ENCODE data around the gene AKNA.
"Not testable (repeated sequence)": the region's sequence is repeated elsewhere in the genome, so short reads cannot be mapped to it uniquely, and the experiment has no call there.

AKNA gene

DNA sequence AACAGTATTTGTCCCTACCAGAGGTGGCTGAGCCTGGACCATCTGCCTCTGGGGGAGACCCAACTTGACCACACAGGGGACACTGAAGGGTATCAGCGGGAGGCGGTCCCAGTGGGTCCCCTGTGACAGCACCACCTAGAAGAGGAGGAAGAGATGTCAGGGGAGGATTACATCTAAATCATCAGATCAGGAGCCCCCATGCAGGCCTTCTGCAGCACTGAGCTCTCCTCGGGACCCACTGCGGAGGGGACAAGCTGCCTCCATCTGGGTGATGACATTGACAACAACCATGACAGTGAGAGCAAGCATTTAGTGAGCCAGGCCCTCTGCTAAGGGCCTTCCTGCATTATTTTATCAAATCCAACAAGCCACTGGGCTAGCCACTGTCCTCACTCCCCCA is 45.8 kb downstream of the AKNA start:
- H3K9me3 ChIP-seq (ENCODE audit: control insufficient read depth, low read length): no peaks in the 10 kb centered on the region

DNA sequence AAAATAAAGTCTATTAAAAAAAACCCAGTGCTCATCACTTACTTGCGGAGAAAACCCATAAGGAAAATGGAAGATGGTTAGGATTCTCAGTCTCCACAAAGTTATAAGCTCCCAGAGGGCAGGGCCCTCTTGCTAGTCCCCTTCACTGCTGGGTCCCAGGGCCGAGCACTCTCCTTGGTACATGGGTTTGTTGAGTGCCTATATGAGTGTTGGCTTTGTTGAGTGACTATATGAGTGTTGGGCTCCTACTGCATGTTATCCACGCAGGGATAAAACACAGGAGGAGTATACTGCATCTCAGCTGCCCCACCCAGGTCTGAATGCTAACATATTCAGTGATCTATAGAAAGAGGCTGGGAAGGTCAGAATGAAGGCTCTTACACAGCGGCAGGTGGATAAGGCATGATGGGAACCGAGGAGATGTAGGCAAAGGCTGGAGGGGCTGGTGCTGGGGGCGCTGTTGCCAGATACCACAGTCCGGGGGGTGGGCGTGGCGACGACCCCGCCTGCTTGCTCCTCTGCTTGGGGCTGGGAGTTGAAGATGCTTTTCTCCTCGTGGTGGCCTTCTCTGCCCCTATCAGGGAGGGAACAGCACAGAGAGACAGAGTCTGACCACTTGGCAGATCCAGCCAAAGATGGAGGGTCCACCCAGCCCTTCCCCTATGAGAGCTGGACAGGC is 46.5 kb downstream of the AKNA start:
- DNase-seq (ENCODE audit: low read depth): no peak
- H3K36me3 ChIP-seq (ENCODE audit: control insufficient read depth, insufficient read depth, low read length, severe bottlenecking): peaks cover 96% of the 10 kb centered on the region
- peaks cover 4% of the 10 kb centered on the region for H3K4me1 ChIP-seq (ENCODE audit: control insufficient read depth, insufficient read depth, low read length)
- H3K9me3 ChIP-seq (ENCODE audit: control insufficient read depth, low read length): no peaks in the 10 kb centered on the region
- no peaks in the 10 kb centered on the region for H3K27me3 ChIP-seq (replicated peaks; ENCODE audit: control insufficient read depth, insufficient read depth, low read length)
- H3K4me3 ChIP-seq (ENCODE audit: low read length): no peak overlapping the region
- no peak overlapping the region for H3K9ac ChIP-seq (ENCODE audit: low read length)

More for the DNA sequence above, 45.8 kb downstream of the AKNA start:
- H3K9ac ChIP-seq (ENCODE audit: low read length): no peak overlapping the region
- H3K36me3 ChIP-seq (ENCODE audit: control insufficient read depth, insufficient read depth, low read length, severe bottlenecking): peaks cover 97% of the 10 kb centered on the region
- peaks cover 4% of the 10 kb centered on the region for H3K4me1 ChIP-seq (ENCODE audit: control insufficient read depth, insufficient read depth, low read length)
- H3K27me3 ChIP-seq (replicated peaks; ENCODE audit: control insufficient read depth, insufficient read depth, low read length): no peaks in the 10 kb centered on the region
- H3K4me3 ChIP-seq (ENCODE audit: low read length): no peak overlapping the region
- no peak for DNase-seq (ENCODE audit: low read depth)

DNA sequence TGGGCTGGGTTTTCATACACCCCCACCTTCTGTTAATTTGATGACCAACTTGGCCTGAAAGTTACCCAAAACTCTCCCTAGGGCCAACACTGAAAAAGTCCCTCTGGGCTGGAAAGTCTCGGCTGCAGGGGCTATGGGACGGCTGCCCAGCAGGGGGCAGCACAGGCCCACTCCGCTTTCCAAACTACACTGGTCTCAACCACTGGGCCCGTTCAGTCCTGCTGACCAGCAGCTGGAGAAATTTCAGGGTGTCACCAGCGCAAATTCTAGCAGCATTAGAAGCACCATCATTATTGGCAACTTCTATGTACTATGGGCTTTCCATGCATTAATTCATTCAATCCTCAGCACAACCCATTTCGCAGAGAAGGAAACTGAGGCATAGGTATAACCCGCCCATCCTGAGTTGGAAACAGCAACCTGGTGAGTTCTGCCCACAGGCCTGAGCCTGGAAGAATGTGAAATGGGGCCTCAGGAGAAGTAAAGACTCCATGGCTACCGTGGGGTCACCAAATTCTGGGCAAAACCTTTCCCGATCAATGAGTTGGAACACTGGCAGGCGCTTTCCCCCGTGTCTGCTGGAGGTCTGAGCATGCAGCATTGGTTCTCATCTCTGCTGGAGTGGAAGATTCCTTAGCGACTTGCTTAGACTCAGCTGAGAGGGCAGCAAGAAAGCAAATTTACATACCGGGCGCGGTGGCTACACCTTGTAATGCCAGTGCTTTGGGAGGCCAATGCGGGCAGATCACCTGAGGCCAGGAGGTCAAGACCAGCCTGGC is 48.5 kb downstream of the AKNA start:
- Histone ChIP-seq H3K27me3 (replicated peaks; ENCODE audit: control insufficient read depth, insufficient read depth, low read length) (no peaks in the 10 kb centered on the region), H3K9me3 (ENCODE audit: control insufficient read depth, low read length) (no peaks in the 10 kb centered on the region), H3K4me3 (ENCODE audit: low read length) (no peak overlapping the region), H3K9ac (ENCODE audit: low read length) (no peak overlapping the region), H3K36me3 (ENCODE audit: control insufficient read depth, insufficient read depth, low read length, severe bottlenecking) (peaks cover 95% of the 10 kb centered on the region), H3K4me1 (ENCODE audit: control insufficient read depth, insufficient read depth, low read length) (peaks cover 10% of the 10 kb centered on the region)
- peak; percentile 66 for DNase-seq (ENCODE audit: low read depth)

DNA sequence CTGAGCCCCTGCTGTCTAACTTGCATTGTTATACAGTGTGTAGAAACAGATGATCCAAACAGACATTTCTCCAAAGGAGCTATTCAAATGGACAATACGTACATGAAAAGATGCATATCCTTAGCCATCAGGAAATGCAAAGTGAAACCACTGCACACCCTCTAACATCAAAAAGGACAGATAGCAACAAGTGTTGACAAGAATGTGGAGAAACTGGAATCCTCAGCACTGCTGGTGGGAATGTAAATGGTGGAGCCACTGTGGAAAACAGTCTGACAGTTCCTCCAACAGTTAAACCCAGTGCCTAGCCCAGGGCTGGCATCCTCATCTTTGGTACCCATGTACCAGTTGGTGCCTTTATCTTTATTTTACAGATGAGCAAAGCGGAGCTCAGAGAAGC is 49.6 kb downstream of the AKNA start:
- Histone ChIP-seq H3K36me3 (ENCODE audit: control insufficient read depth, insufficient read depth, low read length, severe bottlenecking) (peaks cover 86% of the 10 kb centered on the region), H3K4me3 (ENCODE audit: low read length) (no peak overlapping the region), H3K4me1 (ENCODE audit: control insufficient read depth, insufficient read depth, low read length) (peaks cover 10% of the 10 kb centered on the region), H3K9me3 (ENCODE audit: control insufficient read depth, low read length) (no peaks in the 10 kb centered on the region), H3K9ac (ENCODE audit: low read length) (no peak overlapping the region), H3K27me3 (replicated peaks; ENCODE audit: control insufficient read depth, insufficient read depth, low read length) (no peaks in the 10 kb centered on the region)
- no peak for DNase-seq (ENCODE audit: low read depth)

DNA sequence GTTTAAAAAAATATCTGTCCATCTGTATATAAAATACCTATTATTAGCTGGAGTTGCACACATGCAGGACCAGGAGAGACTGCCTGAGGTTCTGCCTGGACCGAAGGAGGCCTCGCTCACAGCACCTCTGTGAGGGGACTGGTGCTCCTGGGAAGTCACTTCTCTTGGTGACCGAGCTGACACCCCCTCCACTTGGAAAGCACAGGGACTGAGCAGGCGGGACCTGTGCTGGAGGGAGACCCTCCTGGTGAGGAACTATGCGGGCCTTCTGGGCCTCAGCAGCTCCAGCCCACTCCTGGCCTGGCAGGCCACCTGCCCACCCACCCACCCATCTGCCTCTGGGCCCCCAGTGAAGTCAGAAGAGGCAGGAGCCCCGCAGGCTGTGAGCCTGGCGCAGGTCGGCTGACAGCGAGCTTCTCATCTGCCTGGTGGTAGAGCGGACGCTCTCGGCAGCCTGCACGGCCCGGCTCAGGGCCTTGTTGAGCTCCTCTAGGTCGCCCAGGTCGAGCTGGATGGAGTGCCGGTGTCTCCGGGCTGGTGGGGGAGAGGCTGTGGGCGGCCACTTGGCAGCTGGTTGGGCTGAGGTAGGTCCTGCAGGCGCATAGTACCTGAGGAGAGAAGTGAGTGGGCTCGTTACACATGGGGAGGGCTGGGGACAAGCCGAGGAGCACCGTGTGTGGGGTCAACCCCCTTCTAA is 50.9 kb downstream of the AKNA start:
- Histone ChIP-seq H3K4me1 (ENCODE audit: control insufficient read depth, insufficient read depth, low read length) (peaks cover 10% of the 10 kb centered on the region), H3K27me3 (replicated peaks; ENCODE audit: control insufficient read depth, insufficient read depth, low read length) (no peaks in the 10 kb centered on the region), H3K9me3 (ENCODE audit: control insufficient read depth, low read length) (no peaks in the 10 kb centered on the region), H3K4me3 (ENCODE audit: low read length) (no peak overlapping the region), H3K36me3 (ENCODE audit: control insufficient read depth, insufficient read depth, low read length, severe bottlenecking) (peaks cover 74% of the 10 kb centered on the region), H3K9ac (ENCODE audit: low read length) (no peak overlapping the region)
- DNase-seq (ENCODE audit: low read depth): no peak

DNA sequence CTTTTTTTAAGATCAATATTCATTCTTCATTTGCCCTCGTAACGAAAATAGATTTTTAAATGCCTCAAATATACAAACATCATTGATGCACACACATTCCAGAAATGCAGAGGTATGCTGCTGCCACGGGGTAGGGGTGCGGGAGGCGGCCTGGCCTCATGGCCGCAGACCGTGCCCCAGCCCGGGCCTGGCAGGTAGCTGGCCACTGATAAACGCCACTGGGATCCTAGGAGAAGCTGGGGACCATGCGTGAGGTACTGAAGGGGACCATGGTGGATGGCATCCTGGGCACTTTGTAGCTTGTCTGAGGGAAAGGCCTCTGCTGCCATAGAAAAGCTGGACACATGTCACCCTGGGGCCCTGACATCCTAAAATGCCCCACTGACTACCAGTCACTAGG is 51.6 kb downstream of the AKNA start:
- DNase-seq (ENCODE audit: low read depth): no peak
- Histone ChIP-seq H3K36me3 (ENCODE audit: control insufficient read depth, insufficient read depth, low read length, severe bottlenecking) (peaks cover 67% of the 10 kb centered on the region), H3K9ac (ENCODE audit: low read length) (no peak overlapping the region), H3K4me1 (ENCODE audit: control insufficient read depth, insufficient read depth, low read length) (peaks cover 10% of the 10 kb centered on the region), H3K9me3 (ENCODE audit: control insufficient read depth, low read length) (no peaks in the 10 kb centered on the region), H3K4me3 (ENCODE audit: low read length) (no peak overlapping the region), H3K27me3 (replicated peaks; ENCODE audit: control insufficient read depth, insufficient read depth, low read length) (no peaks in the 10 kb centered on the region)

DNA sequence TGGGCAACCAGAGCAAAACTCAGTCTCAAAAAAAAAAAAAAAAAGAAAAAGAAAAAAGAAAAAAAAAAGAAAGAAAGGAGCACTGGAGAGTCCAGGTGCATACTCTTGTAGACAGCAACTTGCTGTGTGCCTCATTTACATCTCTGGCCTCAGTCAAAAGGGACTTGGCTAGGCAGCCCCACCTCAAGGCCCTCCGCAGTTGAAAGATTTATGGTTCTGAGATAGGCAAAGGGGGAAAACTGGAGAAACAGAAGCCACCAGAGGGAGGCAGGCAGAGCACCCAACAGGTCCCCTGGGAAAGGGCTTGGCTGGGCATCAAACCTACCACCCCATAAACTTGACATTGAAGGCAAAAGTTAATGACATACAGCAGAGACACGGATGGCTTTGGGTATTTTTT is 52.0 kb downstream of the AKNA start:
- Histone ChIP-seq H3K4me1 (ENCODE audit: control insufficient read depth, insufficient read depth, low read length) (peaks cover 10% of the 10 kb centered on the region), H3K4me3 (ENCODE audit: low read length) (no peak overlapping the region), H3K36me3 (ENCODE audit: control insufficient read depth, insufficient read depth, low read length, severe bottlenecking) (peaks cover 63% of the 10 kb centered on the region), H3K9ac (ENCODE audit: low read length) (no peak overlapping the region), H3K27me3 (replicated peaks; ENCODE audit: control insufficient read depth, insufficient read depth, low read length) (no peaks in the 10 kb centered on the region), H3K9me3 (ENCODE audit: control insufficient read depth, low read length) (no peaks in the 10 kb centered on the region)
- DNase-seq (ENCODE audit: low read depth): no peak

DNA sequence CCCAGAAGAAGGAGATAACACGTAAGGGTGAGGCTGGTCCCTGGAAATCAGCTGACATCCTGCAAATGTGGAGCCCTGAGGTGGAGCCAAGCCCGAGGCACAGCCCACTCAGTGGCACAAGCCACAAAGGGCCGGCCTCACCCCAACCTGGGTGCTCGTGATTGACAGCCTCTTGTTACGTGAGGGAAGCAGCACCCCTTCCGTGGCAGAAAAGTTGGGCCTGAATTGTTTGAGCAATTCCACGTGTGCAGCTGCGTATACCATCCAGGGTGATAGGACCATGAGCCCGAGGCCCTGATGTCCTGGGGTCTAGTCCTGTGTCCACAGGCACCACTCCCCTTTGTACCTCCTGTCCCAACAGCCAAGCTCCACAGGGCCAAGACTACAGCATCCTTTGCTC is 53.3 kb downstream of the AKNA start:
- H3K9ac ChIP-seq (ENCODE audit: low read length): no peak overlapping the region
- H3K4me1 ChIP-seq (ENCODE audit: control insufficient read depth, insufficient read depth, low read length): peaks cover 10% of the 10 kb centered on the region
- H3K36me3 ChIP-seq (ENCODE audit: control insufficient read depth, insufficient read depth, low read length, severe bottlenecking): peaks cover 50% of the 10 kb centered on the region
- no peak for DNase-seq (ENCODE audit: low read depth)
- H3K9me3 ChIP-seq (ENCODE audit: control insufficient read depth, low read length): no peaks in the 10 kb centered on the region
- H3K27me3 ChIP-seq (replicated peaks; ENCODE audit: control insufficient read depth, insufficient read depth, low read length): no peaks in the 10 kb centered on the region
- H3K4me3 ChIP-seq (ENCODE audit: low read length): no peak overlapping the region

DNA sequence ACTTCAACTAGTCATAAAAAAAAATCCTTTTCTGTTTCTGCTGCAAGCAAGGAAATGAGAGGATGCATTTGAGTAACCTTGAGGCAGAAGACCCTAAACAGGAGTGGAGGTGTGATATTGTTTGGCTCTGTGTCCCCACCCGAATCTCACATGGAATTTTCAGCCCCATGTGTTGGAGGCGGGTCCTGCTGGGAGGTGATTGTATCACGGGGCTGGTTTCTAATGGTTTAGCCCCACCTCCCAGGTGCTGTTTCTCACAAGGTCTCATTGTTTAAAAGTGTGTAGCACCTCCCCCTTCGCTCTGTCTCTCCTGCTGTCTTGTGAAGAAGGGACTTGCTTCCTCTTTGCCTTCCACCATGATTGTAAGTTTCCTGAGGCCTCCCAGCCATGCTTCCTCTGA is 54.1 kb downstream of the AKNA start:
- peaks cover 11% of the 10 kb centered on the region for H3K4me1 ChIP-seq (ENCODE audit: control insufficient read depth, insufficient read depth, low read length)

DNA sequence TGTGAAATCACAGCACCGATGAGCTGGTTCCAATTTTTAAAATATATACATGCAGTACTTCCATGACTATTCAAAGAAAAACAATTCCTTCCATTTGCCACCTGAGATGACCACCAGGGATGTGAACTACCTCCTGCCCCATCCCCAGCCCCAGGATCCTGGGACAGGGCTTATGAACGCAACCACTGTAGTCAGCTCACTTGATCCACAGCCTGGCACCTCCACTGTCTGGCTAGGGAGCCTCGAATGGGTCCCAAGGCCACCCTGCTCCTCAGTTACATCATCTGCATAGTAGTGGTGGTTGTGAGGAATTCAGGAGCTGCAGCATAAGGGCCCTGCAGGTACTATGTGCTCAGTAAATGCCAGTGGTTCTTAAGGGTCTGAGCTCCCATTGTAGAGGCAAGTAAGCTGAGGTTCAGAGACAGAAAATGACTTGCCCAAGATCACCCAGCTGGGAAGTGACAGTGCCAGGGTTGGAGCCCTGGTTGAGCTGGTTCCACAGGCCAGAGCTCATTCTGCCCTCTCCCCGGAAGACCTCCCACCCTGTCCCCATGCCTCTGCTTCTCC is 55.2 kb downstream of the AKNA start:
- H3K9me3 ChIP-seq (ENCODE audit: control insufficient read depth, low read length); H3K27me3 ChIP-seq (replicated peaks; ENCODE audit: control insufficient read depth, insufficient read depth, low read length); DNase-seq (ENCODE audit: low read depth); H3K4me3 ChIP-seq (ENCODE audit: low read length); H3K9ac ChIP-seq (ENCODE audit: low read length): not testable (repeated sequence)
- peaks cover 14% of the 10 kb centered on the region for H3K4me1 ChIP-seq (ENCODE audit: control insufficient read depth, insufficient read depth, low read length)
- peaks cover 31% of the 10 kb centered on the region for H3K36me3 ChIP-seq (ENCODE audit: control insufficient read depth, insufficient read depth, low read length, severe bottlenecking)

More for the DNA sequence above, 54.1 kb downstream of the AKNA start:
- not testable (repeated sequence) for H3K27me3 ChIP-seq (replicated peaks; ENCODE audit: control insufficient read depth, insufficient read depth, low read length); H3K9me3 ChIP-seq (ENCODE audit: control insufficient read depth, low read length); H3K4me3 ChIP-seq (ENCODE audit: low read length); H3K9ac ChIP-seq (ENCODE audit: low read length); DNase-seq (ENCODE audit: low read depth)
- peaks cover 42% of the 10 kb centered on the region for H3K36me3 ChIP-seq (ENCODE audit: control insufficient read depth, insufficient read depth, low read length, severe bottlenecking)

All from adipocyte (in vitro differentiated cells).